Mucosa of descending colon (tissue), 3 donors: Measurements from ENCODE around the gene ELN. TPM values are rescaled to one million over a fixed set of nuclear protein-coding genes. Genes with fewer than 3 reads are reported as not detected.

ENCODE experiments used
- ATAC-seq: fragments of 200-7000 bp; cut with Tn5 transposase; one replicate; pipeline ENCODE4 v1.9.1; 2020; ENCODE audit warnings: mild to moderate bottlenecking, moderate library complexity
- DNase-seq, 3 donors: peaks; one replicate each; pipeline ENCODE4 v3.0.0-alpha.2; 2020
- H3K36me3 ChIP-seq: fragments of 200-600 bp; one replicate; pipeline ENCODE4 v1.8.0; 2021; ENCODE audit warnings: low read depth, mild to moderate bottlenecking
- H3K4me1 ChIP-seq: fragments of 200-600 bp; one replicate; pipeline ENCODE4 v1.8.0; 2021; ENCODE audit warnings: low read depth, mild to moderate bottlenecking
- H3K4me3 ChIP-seq: fragments of 200-600 bp; one replicate; pipeline ENCODE4 v1.8.0; 2021; ENCODE audit warnings: mild to moderate bottlenecking
- H3K9me3 ChIP-seq: fragments of 200-600 bp; one replicate; pipeline ENCODE4 v1.8.0; 2021; ENCODE audit warnings: mild to moderate bottlenecking
- CTCF ChIP-seq: fragments of 200-600 bp; IDR thresholded peaks from one replicate; pipeline ENCODE4 v1.8.0; 2022; ENCODE audit warnings: antibody characterized with exemption, mild to moderate bottlenecking
- intact Hi-C, 2 donors: fragments of 100-400 bp; cut with DNase I in 1 of 2; cut with micrococcal nuclease in 1 of 2; formaldehyde crosslinking; loops; one replicate each; pipeline versions ENCODE4 v1.11.0 to v1.11.1; 2022; cut with DNase I, micrococcal nuclease
- total RNA-seq, 3 donors: library from RNA; stranded (reverse); fragmentation: NEBNext Ultra II Directional in 2 of 3; extraction: Animal tissue kit (Norgen Biotek cat#: 25700) in 2 of 3; gene quantifications; one replicate each; pipeline versions ENCODE4 v1.2.1 to v1.2.4, GENCODE V29; 2021 to 2023
- donor health status: DM: no; HTN: no; CAD: no; lungs with moderate emphysema.
- donor health status: DM: no; HTN: no; CAD: no.
- donor health status: DM: no; HTN: yes; CAD: no.

The ELN gene
- total RNA-seq, 3 donors from 2014 or later, result 5.0 to 43.4 (median 20.5) TPM

- Histone ChIP-seq H3K4me3 (no peak overlapping the region), H3K36me3 (no peaks in the 10 kb centered on the region), H3K4me1 (no peaks in the 10 kb centered on the region), H3K9me3 (no peaks in the 10 kb centered on the region)
- DNase-seq (no peak), ATAC-seq (no peak)
- TF ChIP-seq CTCF, result no peak
- intact Hi-C loops, result loop anchor here (10.0 kb wide), 2 partner anchors 149 to 159 kb away; partner anchors contain the start of gene TMEM270 (in 1 of the 2)
These were observed 4.2 kb upstream of the ELN start for GRCh38 chr7:74023786-74024185.

DNA sequence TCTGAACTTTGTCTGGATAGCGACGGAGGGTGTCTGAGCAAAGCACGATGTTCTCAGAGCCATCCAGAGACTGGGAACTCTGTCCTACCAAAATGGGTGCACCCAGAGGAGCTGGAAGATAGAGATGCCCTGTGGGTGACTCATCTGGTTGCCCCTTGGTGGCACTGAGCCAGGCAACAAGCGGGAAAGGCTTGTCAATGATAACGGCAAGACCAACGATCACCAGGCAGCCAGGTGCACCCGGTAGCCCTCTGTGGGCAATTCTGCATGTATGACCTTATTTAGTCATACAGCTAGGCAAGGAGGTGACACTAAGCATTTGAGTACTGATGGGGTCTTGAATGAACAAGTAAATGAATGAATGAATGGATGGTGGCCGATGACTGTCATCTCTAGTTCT, 2.8 kb upstream of the ELN start:
- ATAC-seq, result no peak
- DNase-seq, result no peak

GRCh38 chr7:74025730-74026129, 2.2 kb upstream of the ELN start:
- Histone ChIP-seq H3K4me3 (no peak overlapping the region), H3K4me1 (no peaks in the 10 kb centered on the region), H3K9me3 (no peaks in the 10 kb centered on the region), H3K36me3 (no peaks in the 10 kb centered on the region)
- ATAC-seq (no peak), DNase-seq (peak in 1 of 3 donors; percentile 28)
- no peak for TF ChIP-seq CTCF
- intact Hi-C loops, result loop anchor here (10.0 kb wide), 2 partner anchors 151 to 161 kb away; partner anchors contain the start of gene TMEM270 (in 1 of the 2)

More for the DNA sequence above, 2.8 kb upstream of the ELN start:
- no peak for TF ChIP-seq CTCF
- H3K4me1 ChIP-seq, result no peaks in the 10 kb centered on the region
- intact Hi-C loops, result loop anchor here (10.0 kb wide), 2 partner anchors 150 to 160 kb away; partner anchors contain the start of gene TMEM270 (in 1 of the 2)
- no peak overlapping the region for H3K4me3 ChIP-seq
- no peaks in the 10 kb centered on the region for H3K9me3 ChIP-seq
- no peaks in the 10 kb centered on the region for H3K36me3 ChIP-seq

DNA sequence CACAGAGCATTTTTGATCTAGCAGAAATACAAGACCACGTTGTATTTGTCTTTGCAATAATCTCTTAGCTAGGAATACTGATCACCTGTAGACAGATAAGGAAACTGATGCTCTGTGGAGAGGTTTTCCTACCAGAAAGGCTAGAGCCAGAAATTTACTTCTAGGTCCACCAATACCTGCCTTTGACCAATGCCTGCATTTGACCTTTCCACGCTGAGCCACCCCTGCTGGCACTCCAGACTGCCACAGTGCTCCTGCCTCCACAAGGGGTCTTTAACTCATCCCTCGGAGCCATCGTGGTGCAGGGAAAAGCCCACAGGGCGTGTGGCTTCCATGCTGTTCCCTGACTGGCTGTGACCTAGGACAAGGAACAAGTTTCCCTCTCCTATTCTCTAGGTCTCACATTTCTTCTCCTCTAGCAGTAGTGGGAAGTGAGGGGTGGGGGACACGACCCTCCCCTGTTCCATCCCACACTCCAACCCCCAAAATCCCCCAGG, 1.5 kb upstream of the ELN start:
- Histone ChIP-seq H3K9me3 (no peaks in the 10 kb centered on the region), H3K4me1 (no peaks in the 10 kb centered on the region), H3K4me3 (no peak overlapping the region), H3K36me3 (no peaks in the 10 kb centered on the region)
- peak; percentile 14 for ATAC-seq
- DNase-seq, result peak in 1 of 3 donors; percentile 25
- TF ChIP-seq CTCF, result no peak
- intact Hi-C loops, result loop anchor here (10.0 kb wide), 2 partner anchors 152 to 162 kb away; partner anchors contain the start of gene TMEM270 (in 1 of the 2)

- peak; percentile 94 for TF ChIP-seq CTCF
- Histone ChIP-seq H3K4me1 (no peaks in the 10 kb centered on the region), H3K4me3 (no peak overlapping the region), H3K9me3 (no peaks in the 10 kb centered on the region), H3K36me3 (no peaks in the 10 kb centered on the region)
- ATAC-seq, result peak; percentile 79
- intact Hi-C loops, result loop anchor here (10.0 kb wide), 2 partner anchors 152 to 162 kb away; partner anchors contain the start of gene TMEM270 (in 1 of the 2)
- peak; percentile 72 to 87 (median 86) for DNase-seq
These were observed 880 bp upstream of the ELN start for GRCh38 chr7:74026903-74027682.
